ENCODE measurements around the gene LGALS7. TPM values are rescaled to one million over a fixed set of nuclear protein-coding genes. Genes with fewer than 3 reads are reported as not detected.

The LGALS7 gene
- total and polyA plus RNA-seq, 2 of the 8 experiments (the other 6 are each of a cell fraction or from before 2014, with no cell fraction given), result 0.32 TPM; not detected in 1

DNA sequence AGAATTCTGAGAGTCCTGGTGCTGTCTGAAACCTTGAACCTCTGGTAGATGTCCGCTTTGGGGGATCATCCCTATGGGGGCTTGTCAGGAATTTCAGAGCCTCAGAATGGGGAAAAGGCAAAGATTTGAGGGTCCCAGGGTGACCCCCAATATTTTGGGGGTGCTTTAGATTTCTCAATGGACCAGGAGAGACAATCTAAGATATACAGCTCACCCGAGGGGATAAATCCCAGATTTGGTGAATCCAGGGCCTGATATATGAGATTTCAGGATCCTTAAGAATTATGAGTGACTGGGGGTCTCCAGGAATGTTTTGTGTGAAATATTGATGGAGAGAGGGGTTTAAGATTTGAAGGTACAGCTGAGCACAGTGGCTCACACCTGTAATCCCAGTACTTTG is 32.4 kb downstream of the LGALS7 start:
- H3K9me3 ChIP-seq (ENCODE audit: insufficient read depth in 2 of 2, low read depth in 1 of 2, low read length in 1 of 2), result peaks cover 0 to 3% of the 10 kb centered on the region in 2 experiments; a peak in 1 of 4 replicates
- H3K79me2 ChIP-seq (ENCODE audit: control insufficient read depth in 1 of 2, insufficient read depth in 2 of 2, low read length in 2 of 2), result no peaks in the 10 kb centered on the region
- no peak overlapping the region for H3K27ac ChIP-seq (ENCODE audit: low read depth, low read length)
- DNase-seq (ENCODE audit: low read depth in 1 of 2, low spot score in 2 of 2) (no peak), FAIRE-seq (no peak)
- 92% methylated on average over 2 of the region's 2 CpGs; no CpG with 5 or more reads in 1 of the 2 experiments for WGBS, 2 experiments (ENCODE audit: extremely low coverage in 1 of 2, insufficient coverage in 1 of 2, insufficient read length in 1 of 2, insufficient replicate concordance in 2 of 2, low coverage in 1 of 2, low lambda C conversion rate in 2 of 2, missing lambda C conversion rate in 1 of 2)
- no peak overlapping the region for H3K9ac ChIP-seq (replicated peaks in 1 of 4; ENCODE audit: extremely low read depth in 1 of 4, low read depth in 3 of 4, low read length in 3 of 4)
- H2BK120ac ChIP-seq (replicated peaks; ENCODE audit: low read depth, low read length), result no peak overlapping the region
- no peak overlapping the region for H3K56ac ChIP-seq (replicated peaks; ENCODE audit: insufficient read length, low read depth, low read length)
- H3K18ac ChIP-seq (ENCODE audit: extremely low read depth, low read length), result no peak overlapping the region
- no peak overlapping the region for H2AFZ ChIP-seq (ENCODE audit: low read length)
- CTCF ChIA-PET (ENCODE audit: partially characterized antibody), result interaction anchor here (0.7 to 3.4 kb wide), 3 partner anchors 29 to 178 kb away, joined by 3 to 14 read pairs (median 3); no protein-coding TSS in a partner anchor
- no peak overlapping the region for H2AK5ac ChIP-seq (ENCODE audit: low read depth, low read length)
- H3K23me2 ChIP-seq (ENCODE audit: low read depth, low read length), result peaks cover 8% of the 10 kb centered on the region; the same call in 1 of the 2 replicates
- H3K4me3 ChIP-seq (ENCODE audit: extremely low read depth in 1 of 4, insufficient read depth in 2 of 4, low read depth in 3 of 4, low read length in 4 of 4), result no peak overlapping the region
- peaks cover 4 to 16% (median 13%) of the 10 kb centered on the region in 4 experiments for H3K27me3 ChIP-seq (replicated peaks in 1 of 4; ENCODE audit: control insufficient read depth in 3 of 4, extremely low read depth in 1 of 4, insufficient read depth in 3 of 4, low read length in 3 of 4)
- no peak overlapping the region for H4K8ac ChIP-seq (ENCODE audit: extremely low read depth, insufficient read depth, low read length)
- POLR2A ChIA-PET (ENCODE audit: partially characterized antibody), result interaction anchor here (2.4 kb wide), 1 partner anchor 108 kb away, joined by 6 read pairs; no protein-coding TSS in a partner anchor
- H3K4ac ChIP-seq (replicated peaks; ENCODE audit: insufficient read length, low read depth, low read length), result no peak overlapping the region
- no peak overlapping the region for H3K23ac ChIP-seq (ENCODE audit: insufficient read length)
- H3K4me1 ChIP-seq (replicated peaks in 1 of 4; ENCODE audit: control insufficient read depth in 3 of 4, insufficient read depth in 4 of 4, low read length in 3 of 4), result peaks cover 0 to 5% (median 1%) of the 10 kb centered on the region in 4 experiments; a peak in 4 of 7 replicates
- H3K36me3 ChIP-seq (ENCODE audit: control insufficient read depth in 2 of 4, insufficient read depth in 4 of 4, low read length in 3 of 4), result no peaks in the 10 kb centered on the region
- H3K14ac ChIP-seq (ENCODE audit: insufficient read length), result no peak overlapping the region
- H4K20me1 ChIP-seq (replicated peaks in 1 of 2; ENCODE audit: control insufficient read depth in 1 of 2, insufficient read depth in 2 of 2, low read length in 2 of 2), result no peaks in the 10 kb centered on the region
- no peak overlapping the region for H4K5ac ChIP-seq (ENCODE audit: insufficient read length, low read depth, low read length)
- H3K4me2 ChIP-seq (ENCODE audit: insufficient read depth in 1 of 2, low read depth in 2 of 2, low read length in 2 of 2), result no peak overlapping the region
- H2BK12ac ChIP-seq (ENCODE audit: low read depth, low read length), result no peak overlapping the region
- H2BK20ac ChIP-seq (ENCODE audit: low read length), result no peak overlapping the region
- H2BK5ac ChIP-seq (ENCODE audit: low read depth, low read length), result no peak overlapping the region
- no peak overlapping the region for H4K91ac ChIP-seq (replicated peaks; ENCODE audit: insufficient read length, low read length)
- H3K79me1 ChIP-seq (ENCODE audit: low read depth, low read length), result no peaks in the 10 kb centered on the region
- H2BK15ac ChIP-seq (ENCODE audit: low read length), result no peak overlapping the region
- TF ChIP-seq SIN3A (conservative IDR thresholded peaks at IDR 0.05 in 1 of 2, IDR thresholded peaks at IDR 0.05 in 1 of 2; ENCODE audit: low read depth in 1 of 2, low read length in 2 of 2) (no peak), NRF1 (IDR thresholded peaks at IDR 0.05; ENCODE audit: low read depth, low read length) (no peak), CBX5 (IDR thresholded peaks at IDR 0.05; ENCODE audit: low read depth, low read length) (no peak), RBBP5 (IDR thresholded peaks at IDR 0.05; ENCODE audit: borderline replicate concordance, low read depth, low read length) (no peak), NANOG (IDR thresholded peaks at IDR 0.05; ENCODE audit: insufficient read depth, low read depth, low read length, poor library complexity, severe bottlenecking) (no peak), YY1 (IDR thresholded peaks at IDR 0.05; ENCODE audit: low read depth, low read length) (no peak), MAFK (IDR thresholded peaks at IDR 0.05; ENCODE audit: low read depth, low read length) (no peak), POLR2A (IDR thresholded peaks at IDR 0.05; ENCODE audit: control extremely low read depth in 1 of 2, low read depth in 2 of 2, low read length in 2 of 2) (no peak), CTBP2 (IDR thresholded peaks at IDR 0.05; ENCODE audit: borderline replicate concordance, insufficient read depth, insufficient read length, low read length) (no peak), JUND (IDR thresholded peaks at IDR 0.05; ENCODE audit: low read length) (no peak), HDAC2 (IDR thresholded peaks at IDR 0.05; ENCODE audit: borderline replicate concordance in 1 of 2, low read depth in 2 of 2, low read length in 2 of 2) (no peak), GABPA (IDR thresholded peaks at IDR 0.05; ENCODE audit: borderline replicate concordance, insufficient read depth, low read length) (no peak), CHD1 (IDR thresholded peaks at IDR 0.05; ENCODE audit: low read depth, low read length) (no peak), KDM1A (IDR thresholded peaks at IDR 0.05; ENCODE audit: borderline replicate concordance, low read length) (no peak)

Data from H1 (cell line).